ENCODE results near the gene PIP5KL1.

PIP5KL1 gene

DNA sequence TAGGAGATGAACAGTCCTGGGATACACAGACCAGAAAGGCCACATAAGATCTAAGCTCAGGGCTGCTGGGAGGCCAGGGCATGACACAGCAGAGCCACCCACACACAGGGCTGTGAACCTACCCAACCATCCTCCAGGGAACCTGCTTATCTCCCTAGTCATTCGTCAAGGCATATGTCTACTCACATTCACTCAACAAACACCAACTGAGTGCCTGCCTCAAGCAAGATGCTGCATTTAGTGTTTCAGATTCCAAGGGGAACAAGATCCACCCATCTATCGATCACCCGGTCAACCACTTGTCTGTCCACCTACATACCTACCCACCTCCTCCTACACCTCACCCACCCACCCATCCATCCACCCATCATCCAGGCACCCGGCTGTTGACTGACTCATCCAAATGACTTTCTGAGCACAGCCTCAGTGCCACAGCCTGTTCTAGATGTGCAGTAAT lies 5.2 kb upstream of the PIP5KL1 start:
- DNase-seq: no peak
- H3K36me3 ChIP-seq: peaks cover 28% of the 10 kb centered on the region
- no peak for TF ChIP-seq CTCF (IDR thresholded peaks at IDR 0.05; ENCODE audit: low read depth, low read length)
- no peak overlapping the region for H3K4me3 ChIP-seq (ENCODE audit: low read depth, low read length)
- no peak overlapping the region for H3K27ac ChIP-seq
- no peaks in the 10 kb centered on the region for H3K9me3 ChIP-seq (ENCODE audit: severe bottlenecking)
- no peaks in the 10 kb centered on the region for H3K27me3 ChIP-seq (ENCODE audit: insufficient read depth, low read depth, severe bottlenecking)

- Histone ChIP-seq H3K4me3 (ENCODE audit: low read depth, low read length) (no peak overlapping the region), H3K27ac (no peak overlapping the region), H3K36me3 (peaks cover 25% of the 10 kb centered on the region), H3K27me3 (ENCODE audit: insufficient read depth, low read depth, severe bottlenecking) (no peaks in the 10 kb centered on the region), H3K9me3 (ENCODE audit: severe bottlenecking) (no peaks in the 10 kb centered on the region)
- no peak for DNase-seq
- TF ChIP-seq CTCF (IDR thresholded peaks at IDR 0.05; ENCODE audit: low read depth, low read length): no peak
Observed at GRCh38 chr9:127934986-127935385, 4.4 kb upstream of the PIP5KL1 start.

- peak; percentile 34; the same call in 1 of the 2 replicates for TF ChIP-seq CTCF (IDR thresholded peaks at IDR 0.05; ENCODE audit: low read depth, low read length)
- H3K27ac ChIP-seq: no peak overlapping the region
- no peaks in the 10 kb centered on the region for H3K9me3 ChIP-seq (ENCODE audit: severe bottlenecking)
- no peaks in the 10 kb centered on the region for H3K27me3 ChIP-seq (ENCODE audit: insufficient read depth, low read depth, severe bottlenecking)
- peaks cover 21% of the 10 kb centered on the region for H3K36me3 ChIP-seq
- DNase-seq: no peak
- no peak overlapping the region for H3K4me3 ChIP-seq (ENCODE audit: low read depth, low read length)
Observed at GRCh38 chr9:127934248-127934647, 3.7 kb upstream of the PIP5KL1 start.

DNA sequence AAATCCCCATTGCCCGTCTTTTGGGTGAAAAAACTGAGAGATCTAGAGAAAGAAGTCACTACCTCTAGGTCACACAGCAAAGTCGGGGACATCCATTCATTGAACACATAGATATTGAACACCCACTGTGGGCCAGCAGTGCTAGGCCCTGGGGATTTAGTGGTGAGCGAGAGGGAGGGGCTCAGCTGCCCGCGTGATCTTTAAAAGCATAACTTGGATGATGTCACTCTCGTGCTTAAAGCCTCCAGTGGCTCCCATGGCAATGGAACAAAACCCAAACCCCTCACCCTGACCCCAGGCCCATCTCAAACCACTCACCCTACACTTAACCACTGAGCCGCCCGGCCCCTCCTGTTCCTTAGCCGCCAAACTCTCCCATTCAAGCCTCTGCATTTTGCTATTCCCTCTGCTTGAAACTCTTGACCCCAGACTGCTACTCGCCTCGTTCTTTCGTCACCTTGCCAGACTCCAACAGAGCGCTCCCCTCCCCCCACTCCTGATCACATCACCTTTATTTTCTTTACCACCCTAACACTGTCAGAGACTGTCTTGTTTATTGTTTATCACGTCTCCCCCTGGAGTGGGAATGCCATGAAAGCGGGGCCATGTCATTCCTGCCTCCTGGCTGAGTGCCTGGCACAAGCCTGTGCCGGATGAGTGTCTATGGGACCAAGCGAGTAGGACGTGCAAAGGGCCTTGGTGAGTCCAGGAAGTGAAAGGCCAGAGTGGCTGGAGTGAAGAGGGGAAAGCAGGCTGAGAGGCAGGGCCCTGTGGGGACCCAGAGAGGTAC lies 710 bp upstream of the PIP5KL1 start:
- no peaks in the 10 kb centered on the region for H3K27me3 ChIP-seq (ENCODE audit: insufficient read depth, low read depth, severe bottlenecking)
- no peaks in the 10 kb centered on the region for H3K9me3 ChIP-seq (ENCODE audit: severe bottlenecking)
- H3K27ac ChIP-seq: no peak overlapping the region
- H3K36me3 ChIP-seq: peaks cover 20% of the 10 kb centered on the region
- peak overlapping the region; percentile 61 for H3K4me3 ChIP-seq (ENCODE audit: low read depth, low read length)
- DNase-seq: no peak
- no peak for TF ChIP-seq CTCF (IDR thresholded peaks at IDR 0.05; ENCODE audit: low read depth, low read length)

DNA sequence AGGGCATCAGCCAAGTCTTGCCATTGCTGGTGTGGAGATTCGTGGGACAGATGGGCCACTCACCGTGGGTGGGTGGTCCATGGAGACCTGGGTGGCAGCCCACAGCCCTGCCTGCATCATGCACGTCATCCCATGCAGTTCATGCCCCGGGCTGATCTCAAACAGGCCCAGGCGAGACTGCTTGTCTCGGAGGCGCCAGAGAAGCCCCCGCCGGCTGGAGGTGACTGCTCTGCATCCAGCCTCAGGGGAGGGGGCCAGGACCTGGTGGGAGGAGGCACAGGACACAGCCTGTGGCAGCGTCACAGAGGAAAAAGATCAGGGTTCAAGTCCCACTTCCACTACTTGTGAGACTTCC lies 975 bp downstream of the PIP5KL1 start:
- no peak for DNase-seq
- Histone ChIP-seq H3K27me3 (ENCODE audit: insufficient read depth, low read depth, severe bottlenecking) (no peaks in the 10 kb centered on the region), H3K4me3 (ENCODE audit: low read depth, low read length) (no peak overlapping the region), H3K9me3 (ENCODE audit: severe bottlenecking) (no peaks in the 10 kb centered on the region), H3K27ac (no peak overlapping the region), H3K36me3 (peaks cover 3% of the 10 kb centered on the region; the same call in 1 of the 2 replicates)
- no peak for TF ChIP-seq CTCF (IDR thresholded peaks at IDR 0.05; ENCODE audit: low read depth, low read length)

Data from WERI-Rb-1 (cell line).